Liver (tissue), 9 donors: ENCODE measurements around the gene XRCC1. TPM values are rescaled to one million over a fixed set of nuclear protein-coding genes. Genes with fewer than 3 reads are reported as not detected.

Source experiments
- DNase-seq: peaks from one replicate; pipeline ENCODE4 v3.0.0-alpha.2; 2017; ENCODE audit warnings: low spot score
- H3K27ac ChIP-seq, 2 donors: one replicate each; pipeline ENCODE4 v1.7.0; 2013; ENCODE audit warnings: inconsistent platforms in 2 of 2, low read length in 2 of 2, control low read depth in 1 of 2, low read depth in 1 of 2, mild to moderate bottlenecking in 1 of 2
- H3K27me3 ChIP-seq, 4 donors: one replicate each; pipeline versions ENCODE4 v1.6.1 to v1.7.0; 2013; ENCODE audit warnings: low read length in 3 of 4, inconsistent platforms in 1 of 4, mild to moderate bottlenecking in 1 of 4, moderate library complexity in 1 of 4; ENCODE audit not compliant: control insufficient read depth in 4 of 4, insufficient read depth in 4 of 4
- H3K36me3 ChIP-seq, 4 donors: one replicate each; pipeline versions ENCODE4 v1.6.1 to v1.7.0; 2013; ENCODE audit warnings: low read length in 3 of 4, mild to moderate bottlenecking in 3 of 4, low read depth in 1 of 4, moderate library complexity in 1 of 4; ENCODE audit not compliant: control insufficient read depth in 4 of 4, insufficient read depth in 3 of 4
- H3K4me1 ChIP-seq, 4 donors: one replicate each; pipeline versions ENCODE4 v1.6.1 to v1.7.0; 2013; ENCODE audit warnings: low read length in 3 of 4, mild to moderate bottlenecking in 3 of 4, moderate library complexity in 1 of 4; ENCODE audit not compliant: control insufficient read depth in 4 of 4, insufficient read depth in 4 of 4
- H3K4me3 ChIP-seq, 3 donors: one replicate each; pipeline versions ENCODE4 v1.6.1 to v1.7.0; 2013; ENCODE audit warnings: low read length in 3 of 3, control low read depth in 1 of 3, low read depth in 1 of 3, mild to moderate bottlenecking in 1 of 3
- H3K9ac ChIP-seq, 2 donors: one replicate each; pipeline ENCODE4 v1.7.0; 2013; ENCODE audit warnings: low read length in 2 of 2, mild to moderate bottlenecking in 2 of 2, moderate library complexity in 2 of 2, control low read depth in 1 of 2, low read depth in 1 of 2
- H3K9me3 ChIP-seq, 4 donors: one replicate each; pipeline versions ENCODE4 v1.6.1 to v1.7.0; 2013; ENCODE audit warnings: low read length in 3 of 4; ENCODE audit not compliant: control insufficient read depth in 4 of 4
- ATF3 ChIP-seq: IDR thresholded peaks from 2 replicates; pipeline ENCODE4 v1.6.1; 2016; ENCODE audit warnings: antibody characterized with exemption
- CTCF ChIP-seq: fragments of 150-350 bp; IDR thresholded peaks from 2 replicates; pipeline ENCODE4 v1.5.1; 2017; ENCODE audit warnings: improper control_type of control experiment, low read depth, low read length; ENCODE audit not compliant: missing input control
- FOXA1 ChIP-seq: IDR thresholded peaks from 2 replicates; pipeline ENCODE4 v1.6.1; 2016; ENCODE audit warnings: antibody characterized with exemption
- FOXA2 ChIP-seq: IDR thresholded peaks from 2 replicates; pipeline ENCODE4 v1.6.1; 2016; ENCODE audit warnings: antibody characterized with exemption
- HNF4A ChIP-seq, 2 donors: conservative IDR thresholded peaks; 2 replicates each; pipeline ENCODE4 v1.6.1; 2016; ENCODE audit warnings: antibody characterized with exemption in 2 of 2, mild to moderate bottlenecking in 2 of 2
- HNF4G ChIP-seq: IDR thresholded peaks from 2 replicates; pipeline ENCODE4 v1.6.1; 2016; ENCODE audit warnings: antibody characterized with exemption
- JUND ChIP-seq, 2 donors: IDR thresholded peaks; 2 replicates each; pipeline ENCODE4 v1.6.1; 2016; ENCODE audit warnings: antibody characterized with exemption in 2 of 2
- REST ChIP-seq: IDR thresholded peaks from 2 replicates; pipeline ENCODE4 v1.6.1; 2016; ENCODE audit warnings: antibody characterized with exemption, mild to moderate bottlenecking
- SP1 ChIP-seq: IDR thresholded peaks from 2 replicates; pipeline ENCODE4 v1.6.1; 2018; ENCODE audit warnings: antibody characterized with exemption, mild to moderate bottlenecking
- TAF1 ChIP-seq: conservative IDR thresholded peaks from 2 replicates; pipeline ENCODE4 v1.6.1; 2016; ENCODE audit warnings: antibody characterized with exemption, mild to moderate bottlenecking
- YY1 ChIP-seq: IDR thresholded peaks from 2 replicates; pipeline ENCODE4 v1.6.1; 2016; ENCODE audit warnings: antibody characterized with exemption, mild to moderate bottlenecking
- WGBS: extraction: QIAGEN DNeasy Blood & Tissue Kit; methylation state at CpG from one replicate; pipeline ENCODE4 v1.1.7; 2013; 5-methylcytosine and 5-hydroxymethylcytosine counted together
- polyA plus RNA-seq, 2 donors: library from polyadenylated mRNA; stranded (reverse) in 1 of 2; unstranded in 1 of 2; fragments of 200-250 nt in 1 of 2; fragments of >200 nt in 1 of 2; fragmentation: Nextera tagmentation in 1 of 2; extraction: Ambion mirVana in 1 of 2; gene quantifications; one replicate each; pipeline versions ENCODE4 v1.2.1 to v1.2.3, GENCODE V29; 2013 to 2015
- total RNA-seq, 2 donors: library from RNA; depleted of rRNA; stranded (reverse); fragments of >200 nt; gene quantifications; one replicate each; pipeline ENCODE4 v1.2.3, GENCODE V29; 2014
- donor health status: healthy.
- donor health status: healthy.
- donor health status: healthy.
- donor health status: healthy.
- donor health status: healthy.

The XRCC1 gene
- total and polyA plus RNA-seq, 4 donors: 3.6 to 9.8 (median 4.9) TPM

- H3K4me1 ChIP-seq: no peaks in the 10 kb centered on the region
- no peak overlapping the region for H3K9ac ChIP-seq
- H3K27ac ChIP-seq: no peak overlapping the region
- no peak for DNase-seq
- WGBS: 97% methylated on average over 12 of the region's 12 CpGs
- H3K4me3 ChIP-seq: no peak overlapping the region
- no peaks in the 10 kb centered on the region for H3K9me3 ChIP-seq
- H3K27me3 ChIP-seq: no peaks in the 10 kb centered on the region
- peaks cover 0 to 7% (median 2%) of the 10 kb centered on the region in 4 donors for H3K36me3 ChIP-seq
- TF ChIP-seq SP1 (no peak), FOXA1 (no peak), REST (no peak), ATF3 (no peak), JUND (IDR thresholded peaks at IDR 0.05) (no peak), TAF1 (no peak)
Observed at GRCh38 chr19:43561139-43561970, 14.0 kb downstream of the XRCC1 start.

- Histone ChIP-seq H3K4me1 (no peaks in the 10 kb centered on the region), H3K27ac (no peak overlapping the region), H3K4me3 (no peak overlapping the region), H3K27me3 (no peaks in the 10 kb centered on the region), H3K9me3 (no peaks in the 10 kb centered on the region), H3K36me3 (peaks cover 0 to 7% (median 2%) of the 10 kb centered on the region in 4 donors), H3K9ac (no peak overlapping the region)
- TF ChIP-seq JUND (IDR thresholded peaks at IDR 0.05) (no peak), HNF4G (no peak), HNF4A (conservative IDR thresholded peaks at IDR 0.05) (no peak), FOXA2 (no peak), REST (no peak), YY1 (no peak), FOXA1 (no peak), CTCF (no peak)
- 88% methylated on average over 6 of the region's 6 CpGs for WGBS
- DNase-seq: no peak
Observed at GRCh38 chr19:43560687-43561086, 14.6 kb downstream of the XRCC1 start.
